Thyroid gland (tissue), 4 donors: ENCODE results near the gene KRTAP5-6.

Experiments used
- POLR2A ChIP-seq, 2 donors: fragments of 450-650 bp; IDR thresholded peaks; one replicate each; pipeline ENCODE4 v1.6.1; 2017; ENCODE audit warnings: antibody characterized with exemption in 2 of 2, mild to moderate bottlenecking in 2 of 2, moderate library complexity in 1 of 2
- TF ChIP-seq, protein P1 (sequence below), 6 experiments: fragments of 200-600 bp in 3 of 6; fragments of 450-650 bp in 3 of 6; sonication (generic) in 3 of 6; IDR thresholded peaks; one replicate each; pipeline ENCODE4 v1.5.1; 2016 to 2019; ENCODE audit warnings: antibody characterized with exemption in 6 of 6, mild to moderate bottlenecking in 2 of 6, inconsistent platforms in 1 of 6, moderate library complexity in 1 of 6

DNA sequence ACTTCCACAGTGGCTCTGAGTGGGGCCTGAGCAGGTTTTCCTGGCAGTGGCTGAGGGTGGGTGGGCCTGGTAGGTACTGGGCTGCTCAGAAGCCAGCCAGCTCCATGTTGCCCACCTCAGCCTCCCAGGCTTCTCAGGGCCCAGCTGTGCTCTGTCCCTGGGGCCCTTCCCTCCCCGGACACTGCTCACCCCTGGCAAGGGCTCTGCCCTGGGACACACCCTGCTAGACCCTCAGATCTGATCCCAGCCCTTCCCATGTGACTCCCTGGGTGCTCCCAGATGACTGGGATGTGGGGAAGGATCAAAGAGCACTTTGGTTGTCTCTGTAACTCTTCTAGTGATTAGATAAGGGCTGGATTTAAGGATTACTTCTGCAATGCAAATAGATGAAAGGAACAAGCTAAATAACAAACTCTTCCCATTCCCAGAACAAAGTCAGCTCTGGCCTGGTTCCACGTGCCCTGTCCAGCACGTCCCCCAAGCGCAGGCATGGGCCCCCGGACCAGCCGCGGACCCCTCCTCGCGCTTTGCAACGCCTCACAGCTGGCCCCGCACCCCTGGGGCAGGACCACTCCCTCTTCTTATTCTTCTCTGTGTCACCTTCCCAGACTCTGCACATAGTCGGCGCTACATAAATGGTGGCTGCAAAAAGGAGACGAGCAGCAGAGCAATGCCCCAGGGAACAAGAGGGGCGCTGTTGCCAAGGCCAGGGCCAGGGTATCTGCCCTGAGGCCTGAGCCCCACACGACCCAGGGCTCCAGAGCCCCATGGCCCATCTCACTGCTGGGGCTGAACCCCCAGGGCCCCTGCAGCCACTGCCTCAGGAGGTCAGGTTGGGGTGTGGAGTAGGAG, 5.7 kb upstream of the KRTAP5-6 start:
- TF ChIP-seq, protein P1, sequence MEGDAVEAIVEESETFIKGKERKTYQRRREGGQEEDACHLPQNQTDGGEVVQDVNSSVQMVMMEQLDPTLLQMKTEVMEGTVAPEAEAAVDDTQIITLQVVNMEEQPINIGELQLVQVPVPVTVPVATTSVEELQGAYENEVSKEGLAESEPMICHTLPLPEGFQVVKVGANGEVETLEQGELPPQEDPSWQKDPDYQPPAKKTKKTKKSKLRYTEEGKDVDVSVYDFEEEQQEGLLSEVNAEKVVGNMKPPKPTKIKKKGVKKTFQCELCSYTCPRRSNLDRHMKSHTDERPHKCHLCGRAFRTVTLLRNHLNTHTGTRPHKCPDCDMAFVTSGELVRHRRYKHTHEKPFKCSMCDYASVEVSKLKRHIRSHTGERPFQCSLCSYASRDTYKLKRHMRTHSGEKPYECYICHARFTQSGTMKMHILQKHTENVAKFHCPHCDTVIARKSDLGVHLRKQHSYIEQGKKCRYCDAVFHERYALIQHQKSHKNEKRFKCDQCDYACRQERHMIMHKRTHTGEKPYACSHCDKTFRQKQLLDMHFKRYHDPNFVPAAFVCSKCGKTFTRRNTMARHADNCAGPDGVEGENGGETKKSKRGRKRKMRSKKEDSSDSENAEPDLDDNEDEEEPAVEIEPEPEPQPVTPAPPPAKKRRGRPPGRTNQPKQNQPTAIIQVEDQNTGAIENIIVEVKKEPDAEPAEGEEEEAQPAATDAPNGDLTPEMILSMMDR (IDR thresholded peaks at IDR 0.05), result no peak
- TF ChIP-seq POLR2A (IDR thresholded peaks at IDR 0.05), result no peak
